Stomach (tissue), 9 donors: ENCODE measurements around the gene FPR3. TPM values are rescaled to one million over a fixed set of nuclear protein-coding genes. Genes with fewer than 3 reads are reported as not detected.

Source experiments
- DNase-seq, 2 donors: peaks; one replicate each; pipeline versions ENCODE4 v3.0.0 to v3.0.0-alpha.2; 2013 to 2019
- H3K27ac ChIP-seq, 5 donors: fragments of 200-600 bp in 4 of 5; sonication (generic) in 4 of 5; one replicate each; pipeline ENCODE4 v1.5.1; 2013 to 2019; ENCODE audit warnings: mild to moderate bottlenecking in 1 of 5, moderate library complexity in 1 of 5
- H3K27me3 ChIP-seq, 3 donors: fragments of 200-600 bp; sonication (generic); one replicate each; pipeline ENCODE4 v1.5.1; 2017 to 2019; ENCODE audit warnings: mixed run types in 1 of 3
- H3K36me3 ChIP-seq, 4 donors: fragments of 200-600 bp; sonication (generic); 1 replicate in 3 of 4; 2 replicates in 1 of 4; pipeline ENCODE4 v1.5.1; 2016 to 2019
- H3K4me1 ChIP-seq, 4 donors: fragments of 200-600 bp; sonication (generic); one replicate each; pipeline ENCODE4 v1.5.1; 2016 to 2019
- H3K4me3 ChIP-seq, 4 donors: fragments of 200-600 bp; sonication (generic) in 3 of 4; one replicate each; pipeline ENCODE4 v1.5.1; 2016 to 2019; ENCODE audit warnings: mild to moderate bottlenecking in 1 of 4
- H3K9me3 ChIP-seq, 4 donors: fragments of 200-600 bp; sonication (generic); one replicate each; pipeline ENCODE4 v1.5.1; 2016 to 2019
- EP300 ChIP-seq: sonication (generic); formaldehyde crosslinking; IDR thresholded peaks from one replicate; pipeline ENCODE4 v1.6.1; 2017; ENCODE audit warnings: antibody characterized with exemption
- POLR2A ChIP-seq, 4 donors: fragments of 450-650 bp; IDR thresholded peaks; one replicate each; pipeline ENCODE4 v1.6.1; 2016; ENCODE audit warnings: antibody characterized with exemption in 4 of 4, control low read depth in 2 of 4, mild to moderate bottlenecking in 1 of 4, moderate library complexity in 1 of 4
- POLR2AphosphoS5 ChIP-seq, 3 donors: sonication (generic); formaldehyde crosslinking; IDR thresholded peaks; one replicate each; pipeline ENCODE4 v1.6.1; 2016; ENCODE audit warnings: antibody characterized with exemption in 3 of 3
- WGBS, 5 donors: extraction: QIAGEN DNeasy Blood & Tissue Kit in 3 of 5; methylation state at CpG; one replicate each; pipeline versions ENCODE4 v1.1.5 to v1.1.7; 2013 to 2018; 5-methylcytosine and 5-hydroxymethylcytosine counted together
- intact Hi-C: fragments of 100-400 bp; cut with DNase I; formaldehyde crosslinking; loops from one replicate; pipeline ENCODE4 v1.15.1; 2023; ENCODE audit warnings: low total_unique reads
- polyA plus RNA-seq, 3 donors: library from polyadenylated mRNA; stranded (reverse); fragments of 200-250 nt; gene quantifications; one replicate each; pipeline ENCODE4 v1.2.3, GENCODE V29; 2013
- total RNA-seq, 5 donors: library from RNA; depleted of rRNA; stranded (reverse); fragments of >200 nt; gene quantifications; one replicate each; pipeline versions ENCODE4 v1.1.0 to v1.2.3, GENCODE V29; 2014 to 2016
- TF ChIP-seq, protein P1 (sequence below), 7 experiments: fragments of 450-650 bp in 4 of 7; fragments of 200-600 bp in 3 of 7; sonication (generic) in 3 of 7; IDR thresholded peaks; one replicate each; pipeline ENCODE4 v1.5.1; 2016 to 2019; ENCODE audit warnings: antibody characterized with exemption in 7 of 7, control low read depth in 2 of 7, mild to moderate bottlenecking in 1 of 7
- donor health status: healthy with polysubstance abuse.
- donor health status: Bipolar disorder and iron deficiency.
- donor health status: healthy.

FPR3 gene
- total and polyA plus RNA-seq, 8 donors = 0.58 to 7.0 (median 2.5) TPM; not detected in 2

DNA sequence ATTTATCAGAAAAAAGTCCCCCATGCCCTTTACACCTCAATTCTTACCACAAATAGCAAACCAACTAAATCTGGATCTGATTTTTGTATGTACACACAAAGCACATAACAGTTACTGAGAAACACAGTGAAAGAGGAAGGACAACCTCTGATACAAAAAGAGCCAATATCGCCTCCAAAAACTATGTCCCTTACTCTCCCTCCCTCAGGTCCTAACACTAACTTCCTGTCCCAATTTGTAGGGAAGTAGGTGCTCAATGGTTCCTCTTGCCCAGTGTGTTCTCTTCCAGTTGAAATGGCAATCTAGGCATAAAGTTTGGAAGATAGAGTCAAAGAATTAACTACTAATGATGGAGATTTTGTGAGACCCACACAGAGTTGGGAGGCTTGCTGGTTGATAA lies 15.8 kb upstream of the FPR3 start:
- H3K27ac ChIP-seq = no peak overlapping the region
- H3K27me3 ChIP-seq = peaks cover 0 to 69% (median 0%) of the 10 kb centered on the region in 3 donors
- 67 to 81% (median 71%) methylated on average over 1 of the region's 1 CpG for WGBS, 5 donors
- intact Hi-C loops = no loop called here
- H3K36me3 ChIP-seq = no peaks in the 10 kb centered on the region
- DNase-seq = no peak
- H3K4me3 ChIP-seq = no peak overlapping the region
- H3K4me1 ChIP-seq = peaks cover 0 to 10% (median 4%) of the 10 kb centered on the region in 4 donors
- TF ChIP-seq, protein P1, sequence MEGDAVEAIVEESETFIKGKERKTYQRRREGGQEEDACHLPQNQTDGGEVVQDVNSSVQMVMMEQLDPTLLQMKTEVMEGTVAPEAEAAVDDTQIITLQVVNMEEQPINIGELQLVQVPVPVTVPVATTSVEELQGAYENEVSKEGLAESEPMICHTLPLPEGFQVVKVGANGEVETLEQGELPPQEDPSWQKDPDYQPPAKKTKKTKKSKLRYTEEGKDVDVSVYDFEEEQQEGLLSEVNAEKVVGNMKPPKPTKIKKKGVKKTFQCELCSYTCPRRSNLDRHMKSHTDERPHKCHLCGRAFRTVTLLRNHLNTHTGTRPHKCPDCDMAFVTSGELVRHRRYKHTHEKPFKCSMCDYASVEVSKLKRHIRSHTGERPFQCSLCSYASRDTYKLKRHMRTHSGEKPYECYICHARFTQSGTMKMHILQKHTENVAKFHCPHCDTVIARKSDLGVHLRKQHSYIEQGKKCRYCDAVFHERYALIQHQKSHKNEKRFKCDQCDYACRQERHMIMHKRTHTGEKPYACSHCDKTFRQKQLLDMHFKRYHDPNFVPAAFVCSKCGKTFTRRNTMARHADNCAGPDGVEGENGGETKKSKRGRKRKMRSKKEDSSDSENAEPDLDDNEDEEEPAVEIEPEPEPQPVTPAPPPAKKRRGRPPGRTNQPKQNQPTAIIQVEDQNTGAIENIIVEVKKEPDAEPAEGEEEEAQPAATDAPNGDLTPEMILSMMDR (IDR thresholded peaks at IDR 0.05) = no peak
- TF ChIP-seq EP300 = no peak
- TF ChIP-seq POLR2A (IDR thresholded peaks at IDR 0.05) = no peak
- TF ChIP-seq POLR2AphosphoS5 (IDR thresholded peaks at IDR 0.05) = no peak
- H3K9me3 ChIP-seq = no peaks in the 10 kb centered on the region

DNA sequence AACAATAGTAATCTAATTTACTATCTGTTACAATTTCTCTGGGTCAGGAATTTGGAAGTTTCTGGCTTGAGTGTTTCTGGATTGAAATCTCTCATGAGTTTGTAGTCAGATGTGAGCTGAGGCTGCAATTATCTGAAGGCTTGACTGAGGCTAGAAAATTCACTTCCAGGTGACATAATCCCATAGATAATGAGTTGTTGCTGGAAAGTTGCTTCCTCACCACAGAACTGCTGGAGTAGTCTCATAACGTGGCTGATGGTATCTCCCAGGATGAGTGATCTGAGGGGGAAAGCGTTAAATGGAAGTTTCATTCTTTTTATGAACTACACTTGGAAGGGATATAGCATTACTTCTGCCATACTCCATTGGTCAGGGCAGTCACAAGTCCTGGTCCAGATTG lies 15.3 kb upstream of the FPR3 start:
- Histone ChIP-seq H3K27ac (no peak overlapping the region), H3K27me3 (peaks cover 0 to 65% (median 0%) of the 10 kb centered on the region in 3 donors), H3K9me3 (no peaks in the 10 kb centered on the region), H3K36me3 (no peaks in the 10 kb centered on the region), H3K4me3 (no peak overlapping the region), H3K4me1 (peaks cover 0 to 10% (median 4%) of the 10 kb centered on the region in 4 donors)
- TF ChIP-seq POLR2AphosphoS5 (IDR thresholded peaks at IDR 0.05) (no peak), POLR2A (IDR thresholded peaks at IDR 0.05) (no peak), EP300 (no peak)
- TF ChIP-seq, protein P1 (IDR thresholded peaks at IDR 0.05) = no peak
- intact Hi-C loops = no loop called here
- WGBS, 5 donors = 37 to 60% (median 55%) methylated on average over 2 of the region's 2 CpGs
- no peak for DNase-seq

DNA sequence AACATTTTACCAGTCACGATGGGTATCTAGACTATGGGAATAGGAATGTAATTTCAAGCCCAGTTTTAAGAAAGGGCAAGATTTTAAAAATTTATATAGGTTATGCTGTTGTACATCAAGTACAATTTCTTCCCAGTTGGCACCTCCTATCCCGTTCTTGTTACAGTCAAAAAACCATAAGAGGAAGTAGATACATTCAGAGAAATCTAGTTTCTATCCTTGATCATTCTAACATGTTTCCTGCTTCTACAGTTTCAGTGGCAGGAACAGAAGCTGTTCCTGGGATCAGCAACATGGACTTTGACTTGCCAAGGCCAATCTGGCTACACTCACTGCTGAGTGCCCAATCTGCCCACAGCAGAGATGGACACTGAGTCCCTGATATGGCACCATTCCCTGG lies 14.7 kb upstream of the FPR3 start:
- Histone ChIP-seq H3K27ac (no peak overlapping the region), H3K4me1 (peaks cover 0 to 10% (median 4%) of the 10 kb centered on the region in 4 donors), H3K36me3 (no peaks in the 10 kb centered on the region), H3K9me3 (no peaks in the 10 kb centered on the region), H3K4me3 (no peak overlapping the region), H3K27me3 (peaks cover 0 to 64% (median 0%) of the 10 kb centered on the region in 3 donors)
- TF ChIP-seq POLR2A (IDR thresholded peaks at IDR 0.05) (no peak), POLR2AphosphoS5 (IDR thresholded peaks at IDR 0.05) (no peak), EP300 (no peak)
- TF ChIP-seq, protein P1 (IDR thresholded peaks at IDR 0.05) = no peak
- intact Hi-C loops = no loop called here
- 38 to 57% (median 45%) methylated on average over 2 of the region's 2 CpGs for WGBS, 5 donors
- DNase-seq = no peak

DNA sequence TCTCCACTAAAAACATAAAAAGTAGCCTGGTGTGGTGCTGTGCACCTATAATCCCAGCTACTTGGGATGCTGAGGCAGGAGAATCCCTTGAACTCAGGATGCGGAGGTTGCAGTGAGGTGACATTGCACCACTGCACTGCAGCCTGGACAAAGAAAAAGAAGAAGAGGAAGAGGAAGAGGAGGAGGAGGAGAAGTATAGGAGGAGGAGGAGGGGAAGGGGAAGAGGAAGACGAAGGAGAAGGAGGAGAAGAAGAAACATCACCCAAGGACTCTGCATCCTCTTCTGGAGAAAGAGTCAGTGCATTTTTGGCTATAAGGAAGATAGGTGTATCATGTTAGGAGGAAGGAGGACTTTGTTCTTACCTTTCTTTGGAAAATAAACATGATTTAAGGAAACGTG lies 13.0 kb upstream of the FPR3 start:
- no peak for DNase-seq
- Histone ChIP-seq H3K36me3 (no peaks in the 10 kb centered on the region), H3K9me3 (no peaks in the 10 kb centered on the region), H3K27ac (no peak overlapping the region), H3K27me3 (peaks cover 0 to 58% (median 0%) of the 10 kb centered on the region in 3 donors), H3K4me3 (no peak overlapping the region), H3K4me1 (peaks cover 0 to 10% (median 4%) of the 10 kb centered on the region in 4 donors)
- intact Hi-C loops = no loop called here
- TF ChIP-seq POLR2AphosphoS5 (IDR thresholded peaks at IDR 0.05) (no peak), POLR2A (IDR thresholded peaks at IDR 0.05) (no peak), EP300 (no peak)
- TF ChIP-seq, protein P1 (IDR thresholded peaks at IDR 0.05) = no peak
- 51 to 52% (median 51%) methylated on average over 3 of the region's 3 CpGs for WGBS, 5 donors
